OCI-LY7 (cell line): ENCODE results near the gene TBC1D1. TPM values are rescaled to one million over a fixed set of nuclear protein-coding genes. Genes with fewer than 3 reads are reported as not detected.

Experiments used
- BruUV-seq: library from RNA; stranded (reverse); fragments of 400-500 nt; replicated peaks from 2 replicates; lab custom pipeline; 2021; lab: Mats Ljungman, UMichigan
- CTCF ChIA-PET: fragments of 300-600 bp; sonication (Branson Sonifier 250); formaldehyde crosslinking; loops from one replicate; lab custom pipeline; 2022; ENCODE audit warnings: antibody characterized with exemption; ENCODE audit not compliant: unreplicated experiment; lab: Charles Lee
- POLR2A ChIA-PET: fragments of 300-600 bp; sonication (Branson Sonifier 250); formaldehyde crosslinking; loops from one replicate; lab custom pipeline; 2022; ENCODE audit warnings: antibody characterized with exemption; lab: Charles Lee
- DNase-seq: peaks from one replicate; pipeline ENCODE4 v3.0.0-alpha.2; 2015; ENCODE audit warnings: low spot score
- H2AFZ ChIP-seq: fragments of 200-600 bp; sonication (generic), shearing (Covaris generic); 2 replicates; pipeline ENCODE4 v1.6.1; 2014; ENCODE audit warnings: mild to moderate bottlenecking, antibody characterized with exemption, low read length, moderate library complexity
- H3K27ac ChIP-seq: fragments of 200-600 bp; sonication (generic); 2 replicates; pipeline ENCODE4 v1.5.1; 2014; ENCODE audit warnings: mixed run types, low read depth, mild to moderate bottlenecking, moderate library complexity, low read length, inconsistent platforms; ENCODE audit not compliant: poor library complexity, severe bottlenecking
- H3K36me3 ChIP-seq: fragments of 200-600 bp; sonication (generic); 2 replicates; pipeline ENCODE4 v1.6.1; 2014; ENCODE audit warnings: mild to moderate bottlenecking, antibody characterized with exemption, low read length, moderate library complexity, mixed read lengths; ENCODE audit not compliant: insufficient read depth
- H3K4me1 ChIP-seq: fragments of 200-600 bp; sonication (generic); 2 replicates; pipeline ENCODE4 v1.5.1; 2014; ENCODE audit warnings: mild to moderate bottlenecking, low read length; ENCODE audit not compliant: insufficient read depth, poor library complexity, severe bottlenecking
- H3K4me2 ChIP-seq: fragments of 200-600 bp; sonication (generic); 2 replicates; pipeline ENCODE4 v1.6.1; 2014; ENCODE audit warnings: mild to moderate bottlenecking, low read length
- H3K4me3 ChIP-seq: fragments of 200-600 bp; sonication (generic); 2 replicates; pipeline ENCODE4 v1.5.1; 2014; ENCODE audit warnings: mild to moderate bottlenecking, low read depth, low read length; ENCODE audit not compliant: poor library complexity, severe bottlenecking
- H3K79me2 ChIP-seq: fragments of 200-600 bp; sonication (generic); 2 replicates; pipeline ENCODE4 v1.6.1; 2016; ENCODE audit warnings: low read depth, mild to moderate bottlenecking, low read length, moderate library complexity, mixed read lengths; ENCODE audit not compliant: insufficient read depth
- H3K9me2 ChIP-seq: fragments of 200-600 bp; sonication (generic); 2 replicates; pipeline ENCODE4 v1.6.1; 2016; ENCODE audit warnings: mild to moderate bottlenecking, low read length, mixed read lengths; ENCODE audit not compliant: insufficient read depth
- H3K9me3 ChIP-seq: fragments of 200-600 bp; sonication (generic); 2 replicates; pipeline ENCODE4 v1.6.1; 2014; ENCODE audit warnings: mild to moderate bottlenecking, mixed run types, low read length, mixed read lengths
- H4K20me1 ChIP-seq: fragments of 200-600 bp; sonication (generic); 2 replicates; pipeline ENCODE4 v1.6.1; 2014; ENCODE audit warnings: mild to moderate bottlenecking, antibody characterized with exemption, low read length, moderate library complexity, mixed read lengths; ENCODE audit not compliant: insufficient read depth
- CTCF ChIP-seq: fragments of 200-600 bp; sonication (generic); conservative IDR thresholded peaks from 2 replicates; pipeline ENCODE4 v1.5.1; 2014; ENCODE audit warnings: mild to moderate bottlenecking, antibody characterized with exemption, low read length, moderate library complexity, mixed read lengths
- EZH2phosphoT487 ChIP-seq: fragments of 200-600 bp; sonication (generic); IDR thresholded peaks from 2 replicates; pipeline ENCODE4 v1.6.1; 2018; ENCODE audit warnings: low read depth, borderline replicate concordance, mild to moderate bottlenecking, mixed run types, antibody characterized with exemption, low read length, moderate library complexity, mixed read lengths
- intact Hi-C: fragments of 100-400 bp; cut with micrococcal nuclease; formaldehyde crosslinking; loops from one replicate; pipeline ENCODE4 v1.10.0; 2022; ENCODE audit not compliant: unreplicated experiment
- total RNA-seq, 2 experiments: library from RNA; depleted of rRNA in 1 of 2; stranded (reverse); fragments of >200 nt in 1 of 2; shearing (Covaris generic) in 1 of 2; gene quantifications; 2 replicates each; pipeline ENCODE4 v1.2.3, GENCODE V29; 2014 to 2022

TBC1D1 gene
- total RNA-seq, 2 experiments from 2014 or later: 539 to 545 TPM

- Histone ChIP-seq H4K20me1 (peaks cover 37% of the 10 kb centered on the region), H2AFZ (no peak overlapping the region), H3K79me2 (peaks cover 99% of the 10 kb centered on the region), H3K4me3 (no peak overlapping the region), H3K9me2 (no peaks in the 10 kb centered on the region), H3K27ac (no peak overlapping the region), H3K9me3 (no peaks in the 10 kb centered on the region), H3K4me1 (peaks cover 73% of the 10 kb centered on the region), H3K4me2 (no peak overlapping the region), H3K36me3 (peaks cover 73% of the 10 kb centered on the region)
- BruUV-seq: no TSS peak
- intact Hi-C loops: no loop called here
- no peak for DNase-seq
- POLR2A ChIA-PET: interaction anchor here (1.0 to 1.1 kb wide), 3 partner anchors 13 to 85 kb away, joined by 3 read pairs; no protein-coding TSS in a partner anchor
- CTCF ChIA-PET: no interaction called here
- no peak for TF ChIP-seq CTCF
These were observed 111.0 kb downstream of the TBC1D1 start for GRCh38 chr4:38001927-38002326.

GRCh38 chr4:38002451-38003071 is 111.7 kb downstream of the TBC1D1 start:
- H3K27ac ChIP-seq: peak overlapping the region; percentile 7
- H3K36me3 ChIP-seq: peaks cover 75% of the 10 kb centered on the region
- H3K4me3 ChIP-seq: no peak overlapping the region
- no TSS peak for BruUV-seq
- no peaks in the 10 kb centered on the region for H3K9me3 ChIP-seq
- peaks cover 38% of the 10 kb centered on the region for H4K20me1 ChIP-seq
- ChIA-PET POLR2A (interaction anchor here (0.8 to 1.9 kb wide), 4 partner anchors 7 to 150 kb away, joined by 3 to 5 read pairs (median 4); no protein-coding TSS in a partner anchor), CTCF (interaction anchor here (0.5 kb wide), 1 partner anchor 162 kb away, joined by 3 read pairs; no protein-coding TSS in a partner anchor)
- H3K79me2 ChIP-seq: peaks cover 99% of the 10 kb centered on the region
- no peak for DNase-seq
- peaks cover 71% of the 10 kb centered on the region for H3K4me1 ChIP-seq
- intact Hi-C loops: no loop called here
- TF ChIP-seq CTCF: no peak
- TF ChIP-seq EZH2phosphoT487: no peak
- no peak overlapping the region for H2AFZ ChIP-seq
- peak overlapping the region; percentile 45; the same call in 1 of the 2 replicates for H3K4me2 ChIP-seq
- H3K9me2 ChIP-seq: no peaks in the 10 kb centered on the region

GRCh38 chr4:38003102-38003501 is 112.2 kb downstream of the TBC1D1 start:
- Histone ChIP-seq H3K27ac (peak overlapping the region; percentile 7), H3K4me2 (peak overlapping the region; percentile 45; the same call in 1 of the 2 replicates), H3K79me2 (peaks cover 99% of the 10 kb centered on the region), H3K9me2 (no peaks in the 10 kb centered on the region), H3K9me3 (no peaks in the 10 kb centered on the region), H3K4me1 (peaks cover 71% of the 10 kb centered on the region), H3K4me3 (no peak overlapping the region), H2AFZ (no peak overlapping the region), H4K20me1 (peaks cover 43% of the 10 kb centered on the region), H3K36me3 (peaks cover 75% of the 10 kb centered on the region)
- DNase-seq: no peak
- ChIA-PET CTCF (interaction anchor here (0.5 to 1.2 kb wide), 2 partner anchors 25 to 163 kb away, joined by 3 to 4 read pairs; no protein-coding TSS in a partner anchor), POLR2A (interaction anchor here (0.7 to 1.9 kb wide), 6 partner anchors 8 to 151 kb away, joined by 3 to 5 read pairs (median 3); no protein-coding TSS in a partner anchor)
- TF ChIP-seq CTCF: no peak
- no peak for TF ChIP-seq EZH2phosphoT487
- intact Hi-C loops: no loop called here
- no TSS peak for BruUV-seq
